Activated CD8-positive, alpha-beta memory T cell treated with anti-CD3 and anti-CD28 coated beads, Interleukin-2, amount 50 U/mL, for 48 hours (primary cell): Measurements from ENCODE around the gene SPC25.

Source experiments
- DNase-seq: peaks from one replicate; pipeline ENCODE4 v3.0.0-alpha.2; 2020

SPC25 gene

DNA sequence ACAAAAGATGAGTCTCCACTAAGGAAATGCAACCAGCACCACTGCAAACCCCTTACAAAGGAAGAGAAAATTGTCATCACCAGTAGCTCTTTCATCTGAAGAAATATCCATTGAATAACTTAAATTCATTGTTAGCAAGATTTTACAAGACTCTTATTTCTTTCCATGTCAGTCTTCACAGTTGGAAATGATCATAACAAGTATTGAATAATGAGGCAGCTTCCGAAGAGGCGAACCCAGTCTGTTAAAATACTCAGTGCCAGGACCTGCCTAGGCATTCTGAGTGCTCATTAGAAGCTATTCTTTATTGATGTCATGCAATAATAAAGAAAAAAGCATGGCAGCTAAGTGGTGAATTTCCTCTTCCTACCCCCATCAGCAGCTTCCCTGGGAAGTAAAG is 54.3 kb downstream of the SPC25 start:
- DNase-seq, result no peak

GRCh38 chr2:168831662-168832061 is 58.6 kb downstream of the SPC25 start:
- no peak for DNase-seq

- DNase-seq, result no peak
Measured at GRCh38 chr2:168830958-168831357, 59.3 kb downstream of the SPC25 start.

- no peak for DNase-seq
Measured at GRCh38 chr2:168825126-168825525, 65.1 kb downstream of the SPC25 start.

DNA sequence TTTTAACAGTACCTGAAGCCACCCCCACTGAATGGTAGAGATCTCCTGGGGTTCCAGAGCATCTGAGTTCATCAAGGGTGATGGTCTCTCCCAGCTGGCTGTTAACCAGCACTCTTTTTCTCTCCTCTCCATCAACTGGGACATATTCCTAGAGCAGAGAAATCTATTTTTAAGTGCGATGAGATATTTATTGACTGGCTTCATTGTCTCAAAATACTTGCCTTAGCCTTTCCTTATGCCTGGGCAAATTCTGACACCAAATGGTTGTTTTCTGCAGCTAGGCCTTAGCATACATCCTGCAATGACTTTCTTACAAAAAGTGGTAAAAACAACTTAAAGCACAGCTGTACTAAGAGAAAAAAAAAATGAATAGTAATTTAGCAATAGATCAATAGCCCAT is 68.2 kb downstream of the SPC25 start:
- DNase-seq, result no peak

GRCh38 chr2:168821577-168821976 is 68.7 kb downstream of the SPC25 start:
- no peak for DNase-seq
